IPS DF 6.9 (cell line): ENCODE measurements around the gene TFAP2A.

Experiments
- DNase-seq: peaks from one replicate; pipeline ENCODE4 v3.0.0-alpha.2; 2013; ENCODE audit warnings: low read depth, low spot score
- H3K27ac ChIP-seq: one replicate; pipeline ENCODE4 v1.5.1; 2013; ENCODE audit warnings: low read length, control low read depth
- H3K27me3 ChIP-seq: 2 replicates; pipeline ENCODE4 v1.6.1; 2013; ENCODE audit warnings: mild to moderate bottlenecking, low read length; ENCODE audit not compliant: control insufficient read depth, insufficient read depth
- H3K36me3 ChIP-seq: 2 replicates; pipeline ENCODE4 v1.6.1; 2013; ENCODE audit warnings: low read length; ENCODE audit not compliant: control insufficient read depth, insufficient read depth
- H3K4me1 ChIP-seq: 2 replicates; pipeline ENCODE4 v1.6.1; 2013; ENCODE audit warnings: low read length; ENCODE audit not compliant: control insufficient read depth, insufficient read depth
- H3K4me3 ChIP-seq: 2 replicates; pipeline ENCODE4 v1.5.1; 2013; ENCODE audit warnings: mild to moderate bottlenecking, low read length
- H3K9me3 ChIP-seq: 2 replicates; pipeline ENCODE4 v1.6.1; 2013; ENCODE audit warnings: low read length, inconsistent platforms; ENCODE audit not compliant: control insufficient read depth, insufficient read depth
- WGBS: extraction: QIAGEN DNeasy Blood & Tissue Kit; methylation state at CpG from one replicate; pipeline ENCODE4 v1.1.7; 2013; ENCODE audit warnings: mixed read lengths, missing lambda C conversion rate; ENCODE audit not compliant: insufficient read length, insufficient coverage; 5-methylcytosine and 5-hydroxymethylcytosine counted together

Gene TFAP2A

DNA sequence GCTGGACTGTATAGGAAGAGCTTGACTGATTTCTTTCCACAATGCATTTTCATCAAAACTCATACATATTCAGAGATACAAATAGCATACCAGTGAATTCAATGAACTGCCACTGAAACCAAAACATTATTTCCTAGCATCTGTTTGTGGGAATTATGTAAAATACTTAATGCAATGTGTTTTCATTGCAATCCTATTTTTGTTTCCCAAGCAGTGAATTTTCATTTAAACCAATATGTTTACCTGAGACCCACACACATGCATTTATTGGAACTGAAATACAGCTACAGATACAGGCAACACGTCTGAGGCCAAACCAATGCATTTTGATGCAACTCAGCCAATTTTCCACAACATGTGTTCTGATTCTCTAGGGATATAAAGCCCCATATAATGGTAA is 33.2 kb upstream of the TFAP2A start:
- Histone ChIP-seq H3K4me3 (no peak overlapping the region), H3K9me3 (no peaks in the 10 kb centered on the region), H3K4me1 (no peaks in the 10 kb centered on the region; the same call in 1 of the 2 replicates), H3K27me3 (no peaks in the 10 kb centered on the region), H3K36me3 (no peaks in the 10 kb centered on the region), H3K27ac (no peak overlapping the region)
- WGBS: no CpG with 5 or more reads among the region's 1 CpG
- DNase-seq: no peak

DNA sequence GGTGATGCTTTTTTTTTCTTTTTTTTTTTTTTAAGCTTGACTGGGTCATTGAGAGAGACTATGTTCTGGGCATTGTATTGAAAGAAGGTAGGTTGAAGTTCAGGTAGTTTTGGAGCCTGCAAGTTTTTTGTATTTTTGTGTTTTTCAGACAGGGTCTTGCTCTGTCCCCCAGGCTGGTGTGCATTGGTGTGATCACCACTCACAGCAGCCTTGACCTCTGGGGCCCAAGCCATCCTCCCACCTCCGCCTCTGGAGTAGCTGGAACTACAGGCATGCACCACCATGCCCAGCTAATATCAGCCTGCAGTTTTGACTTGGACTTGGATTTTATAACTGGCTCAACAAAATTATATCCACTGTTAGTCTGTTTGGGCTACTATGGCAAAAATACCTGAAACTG is 31.7 kb upstream of the TFAP2A start:
- no CpG with 5 or more reads among the region's 1 CpG for WGBS
- no peaks in the 10 kb centered on the region for H3K36me3 ChIP-seq
- no peaks in the 10 kb centered on the region for H3K9me3 ChIP-seq
- H3K27me3 ChIP-seq: no peaks in the 10 kb centered on the region
- no peak overlapping the region for H3K27ac ChIP-seq
- DNase-seq: no peak
- H3K4me3 ChIP-seq: no peak overlapping the region
- no peaks in the 10 kb centered on the region for H3K4me1 ChIP-seq

DNA sequence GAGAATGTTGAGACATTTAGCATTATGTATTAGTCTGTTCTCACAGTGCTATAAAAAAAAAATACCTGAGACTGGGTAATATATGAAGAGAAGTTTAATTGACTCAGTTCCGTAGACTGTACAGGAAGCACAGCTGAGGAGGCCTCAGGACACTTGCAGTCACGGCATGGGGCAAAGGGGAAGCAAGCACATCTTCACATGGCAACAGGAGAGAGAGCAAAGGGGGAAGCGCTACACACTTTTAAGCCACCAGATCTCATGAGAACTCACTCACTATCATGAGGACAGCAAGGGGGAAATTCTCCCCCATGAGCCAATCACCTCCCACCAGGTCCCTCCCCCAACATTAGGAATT is 26.8 kb upstream of the TFAP2A start:
- Histone ChIP-seq H3K27me3 (no peaks in the 10 kb centered on the region), H3K27ac (no peak overlapping the region), H3K9me3 (no peaks in the 10 kb centered on the region), H3K4me1 (no peaks in the 10 kb centered on the region), H3K36me3 (no peaks in the 10 kb centered on the region), H3K4me3 (no peak overlapping the region)
- no CpG with 5 or more reads among the region's 3 CpGs for WGBS
- DNase-seq: no peak

DNA sequence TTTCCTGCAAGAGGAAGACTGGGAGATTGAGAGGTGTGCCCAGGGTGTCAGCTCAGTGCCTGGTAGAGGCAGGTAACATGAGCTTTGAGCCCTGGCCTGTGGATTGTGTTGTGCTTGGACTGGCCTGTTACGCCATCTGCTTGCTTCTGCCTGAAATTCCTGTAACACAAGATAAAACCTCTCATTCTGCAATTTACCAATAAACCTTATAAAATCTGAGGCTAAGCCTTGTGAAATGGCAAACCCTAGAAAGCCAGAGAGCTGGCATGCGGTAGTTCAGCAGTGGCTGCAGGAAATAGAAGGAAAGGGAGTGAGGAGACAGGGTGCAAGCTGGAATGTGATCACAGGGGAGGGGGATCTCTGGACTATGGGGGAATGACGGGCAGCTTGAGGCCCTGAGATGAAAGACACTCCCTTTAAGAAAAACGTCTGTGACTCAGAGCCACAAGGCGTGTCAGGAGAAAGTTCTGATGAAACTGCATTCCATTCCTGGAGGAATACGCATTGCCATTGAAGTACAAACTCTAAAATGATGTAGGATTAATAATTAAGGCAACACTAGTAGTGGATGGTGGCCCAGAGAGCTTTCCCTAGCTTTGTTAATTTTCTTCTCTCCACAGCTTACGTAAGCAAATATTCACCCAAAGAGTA is 26.3 kb upstream of the TFAP2A start:
- WGBS: no CpG with 5 or more reads among the region's 7 CpGs
- H3K4me3 ChIP-seq: no peak overlapping the region

DNA sequence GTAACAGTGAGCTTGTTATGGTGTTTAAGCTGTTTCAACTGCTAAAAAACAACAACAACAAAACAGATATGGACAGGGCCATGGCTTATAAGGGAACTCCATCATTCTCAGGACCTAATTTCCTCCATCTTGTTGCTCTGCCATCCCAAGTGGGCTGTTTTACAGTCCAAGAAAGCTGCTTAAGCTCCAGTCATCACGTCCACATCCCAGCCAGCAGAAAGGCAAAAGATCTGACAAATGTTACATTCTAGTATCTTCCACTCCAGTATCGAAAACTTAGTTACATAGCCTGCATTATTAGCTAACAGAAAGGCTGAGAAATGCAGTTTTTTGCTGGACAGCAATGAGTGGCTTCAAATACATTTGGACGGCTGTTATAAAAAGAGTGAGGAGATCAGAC is 23.0 kb upstream of the TFAP2A start:
- DNase-seq: no peak
- no CpG with 5 or more reads among the region's 3 CpGs for WGBS
- no peak overlapping the region for H3K4me3 ChIP-seq

More for the DNA sequence above, 26.3 kb upstream of the TFAP2A start:
- H3K27ac ChIP-seq: no peak overlapping the region
- DNase-seq: no peak
- no peaks in the 10 kb centered on the region for H3K27me3 ChIP-seq
- no peaks in the 10 kb centered on the region for H3K36me3 ChIP-seq
- no peaks in the 10 kb centered on the region for H3K9me3 ChIP-seq
- no peaks in the 10 kb centered on the region for H3K4me1 ChIP-seq

DNA sequence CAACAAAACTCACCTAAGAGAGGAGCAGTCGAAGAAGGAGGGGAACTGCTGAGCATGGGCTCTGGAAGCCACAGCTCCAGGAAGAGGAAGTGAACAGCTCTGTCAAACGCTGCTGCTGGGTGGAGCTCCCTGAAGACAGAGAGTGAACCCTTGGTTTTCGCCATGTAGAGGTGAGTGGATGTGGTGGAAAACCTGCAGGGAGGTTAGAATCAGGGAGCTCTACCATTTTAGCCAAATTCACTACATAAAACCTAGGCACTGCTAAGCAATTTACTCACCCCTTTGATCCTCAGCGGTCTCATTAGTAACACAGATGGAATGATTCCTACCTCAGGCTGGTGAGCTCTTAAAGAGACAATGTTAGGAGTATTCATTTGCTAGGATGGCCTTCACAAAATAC is 19.4 kb upstream of the TFAP2A start:
- no peaks in the 10 kb centered on the region for H3K9me3 ChIP-seq
- H3K36me3 ChIP-seq: no peaks in the 10 kb centered on the region
- H3K4me3 ChIP-seq: no peak overlapping the region
- H3K4me1 ChIP-seq: no peaks in the 10 kb centered on the region
- WGBS: no CpG with 5 or more reads among the region's 4 CpGs
- H3K27me3 ChIP-seq: no peaks in the 10 kb centered on the region
- H3K27ac ChIP-seq: no peak overlapping the region
- DNase-seq: no peak

More for the DNA sequence above, 23.0 kb upstream of the TFAP2A start:
- Histone ChIP-seq H3K36me3 (no peaks in the 10 kb centered on the region), H3K4me1 (no peaks in the 10 kb centered on the region), H3K27me3 (no peaks in the 10 kb centered on the region), H3K27ac (no peak overlapping the region), H3K9me3 (no peaks in the 10 kb centered on the region)

DNA sequence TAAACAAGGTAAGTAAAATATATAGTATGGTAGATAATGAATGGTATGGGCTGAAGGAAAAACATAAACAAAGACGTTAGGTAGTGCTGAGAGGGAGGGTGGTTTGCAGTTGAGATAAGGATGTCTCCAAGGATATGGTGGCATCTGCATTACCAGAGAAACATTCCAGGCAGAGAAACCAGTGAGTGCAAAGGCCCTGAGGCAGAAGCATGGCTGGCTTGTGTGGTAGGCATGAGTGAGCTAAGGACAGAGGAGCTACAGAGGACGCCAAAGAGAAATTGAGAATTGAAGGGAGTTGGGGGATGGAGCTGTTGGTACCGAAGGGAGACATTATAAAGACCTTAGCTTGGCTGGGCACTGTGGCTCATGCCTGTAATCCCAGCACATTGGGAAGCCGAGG is 18.4 kb upstream of the TFAP2A start:
- H3K27me3 ChIP-seq: peaks cover 4% of the 10 kb centered on the region; the same call in 1 of the 2 replicates
- H3K4me1 ChIP-seq: no peaks in the 10 kb centered on the region
- H3K4me3 ChIP-seq: no peak overlapping the region
- H3K27ac ChIP-seq: no peak overlapping the region
- DNase-seq: no peak
- no peaks in the 10 kb centered on the region for H3K36me3 ChIP-seq
- H3K9me3 ChIP-seq: no peaks in the 10 kb centered on the region
- 100% methylated on average over 1 of the region's 4 CpGs for WGBS

DNA sequence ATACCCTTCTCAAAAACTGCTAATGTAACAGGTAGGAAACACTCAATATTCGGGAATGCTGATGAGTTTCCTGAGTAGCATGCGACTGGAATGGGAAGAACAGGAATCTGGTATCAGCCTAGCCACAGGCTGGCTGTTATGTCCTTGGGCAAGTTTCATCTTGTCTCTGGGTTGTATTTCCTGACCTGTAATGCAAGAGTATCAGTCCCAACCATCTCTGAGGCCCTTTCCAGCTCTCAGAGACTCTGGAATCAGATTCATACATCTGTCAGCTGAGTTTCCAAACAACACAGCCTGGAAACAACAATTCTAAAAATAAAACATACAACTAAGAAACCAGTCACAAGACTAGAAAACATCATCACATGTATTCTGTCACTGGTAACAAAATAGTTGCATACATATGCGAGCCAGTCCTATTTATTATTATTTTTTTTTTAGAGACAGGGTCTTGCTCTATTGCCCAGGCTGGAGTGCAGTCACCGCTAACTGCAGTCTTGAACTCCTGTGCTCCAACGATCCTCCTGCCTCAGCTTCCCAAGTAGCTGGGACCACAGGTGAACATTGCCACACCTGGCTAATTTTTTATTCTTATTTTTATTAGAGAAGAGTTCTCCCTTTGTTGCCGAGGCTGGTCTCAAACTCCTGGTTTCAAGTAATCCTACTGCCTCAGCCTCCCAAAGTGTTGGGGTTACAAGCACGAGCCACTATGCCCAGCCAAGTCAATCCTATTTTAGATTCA is 16.7 kb upstream of the TFAP2A start:
- Histone ChIP-seq H3K9me3 (no peaks in the 10 kb centered on the region), H3K27ac (no peak overlapping the region), H3K27me3 (peaks cover 11% of the 10 kb centered on the region), H3K4me1 (peaks cover 2% of the 10 kb centered on the region; the same call in 1 of the 2 replicates), H3K4me3 (no peak overlapping the region), H3K36me3 (no peaks in the 10 kb centered on the region)
- no peak for DNase-seq
- no CpG with 5 or more reads among the region's 7 CpGs for WGBS

DNA sequence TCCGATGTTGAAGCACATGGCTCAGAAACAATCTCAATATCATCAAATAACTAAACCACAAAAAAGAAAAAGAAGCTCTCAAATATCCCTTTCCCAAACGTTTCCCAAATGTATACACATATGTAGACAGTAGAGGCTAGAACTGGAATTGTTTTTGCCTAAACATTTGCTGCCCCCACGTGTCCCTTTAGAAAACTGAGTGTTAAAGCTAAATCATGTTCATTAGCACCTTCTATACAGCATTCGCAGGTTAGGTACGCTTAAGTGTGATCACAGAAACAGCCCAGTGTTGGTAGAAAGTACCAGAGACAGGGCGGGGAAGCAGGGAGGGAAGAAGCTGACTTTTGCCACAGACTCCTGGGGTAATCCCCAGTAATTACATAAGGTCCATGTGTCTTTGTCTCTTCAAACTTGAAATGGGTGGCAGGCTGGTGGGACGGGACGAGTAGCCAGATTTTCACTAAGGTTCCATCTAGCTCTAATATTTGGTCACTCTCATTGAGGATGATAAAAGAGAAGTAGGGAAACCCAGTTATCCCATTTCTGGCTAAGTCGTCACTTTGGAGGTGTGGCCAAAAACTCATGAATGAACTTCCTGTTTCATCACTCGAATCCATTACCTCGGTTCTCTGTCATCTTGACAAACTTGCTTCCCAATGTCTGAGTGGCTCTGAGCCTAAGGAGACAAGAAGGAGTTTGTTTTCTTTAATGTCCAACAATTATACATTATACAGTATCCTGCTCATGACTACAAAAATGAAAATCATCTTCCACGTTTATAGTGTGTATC is 15.0 kb upstream of the TFAP2A start:
- Histone ChIP-seq H3K4me1 (peaks cover 7% of the 10 kb centered on the region), H3K36me3 (no peaks in the 10 kb centered on the region), H3K4me3 (no peak overlapping the region), H3K27me3 (peaks cover 28% of the 10 kb centered on the region), H3K9me3 (no peaks in the 10 kb centered on the region), H3K27ac (no peak overlapping the region)
- no peak for DNase-seq
- WGBS: no CpG with 5 or more reads among the region's 12 CpGs

DNA sequence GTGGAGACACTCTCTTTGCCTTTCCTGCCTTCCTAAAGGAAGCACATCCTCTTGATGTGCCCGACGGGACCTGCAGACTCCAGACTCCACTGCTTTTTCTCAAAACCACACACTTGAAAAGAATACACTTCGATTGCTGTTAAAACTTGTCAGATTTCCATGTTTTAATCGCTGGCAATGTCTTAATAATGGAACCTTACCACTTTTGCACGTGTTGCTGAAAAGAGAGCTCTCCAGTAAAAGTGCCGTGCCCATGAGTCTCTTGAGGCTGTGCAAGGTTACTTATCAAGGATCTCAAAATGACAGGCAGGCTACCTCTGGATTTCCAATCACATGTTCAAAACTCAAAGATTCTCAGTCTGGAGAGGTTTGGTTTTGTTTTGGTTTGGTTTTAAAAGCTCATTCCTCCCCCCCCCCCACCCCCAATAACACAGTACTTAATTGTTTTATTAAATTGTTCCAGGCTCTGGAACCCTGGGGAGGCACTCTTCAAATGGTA is 12.0 kb upstream of the TFAP2A start:
- no peaks in the 10 kb centered on the region for H3K9me3 ChIP-seq
- peaks cover 58% of the 10 kb centered on the region for H3K27me3 ChIP-seq
- DNase-seq: no peak
- H3K4me3 ChIP-seq: peak overlapping the region; percentile 31; the same call in 1 of the 2 replicates
- no peaks in the 10 kb centered on the region for H3K36me3 ChIP-seq
- no CpG with 5 or more reads among the region's 6 CpGs for WGBS
- peaks cover 11% of the 10 kb centered on the region for H3K4me1 ChIP-seq
- no peak overlapping the region for H3K27ac ChIP-seq
